IMR-90 (cell line): ENCODE results near the gene FGF12. TPM values are rescaled to one million over a fixed set of nuclear protein-coding genes. Genes with fewer than 3 reads are reported as not detected.

ENCODE experiments used
- ATAC-seq: fragments of 200-7000 bp; cut with Tn5 transposase; 2 replicates; pipeline ENCODE4 v1.9.1; 2020; ENCODE audit warnings: low read depth, mild to moderate bottlenecking, moderate library complexity
- BruUV-seq: library from RNA; stranded (reverse); fragments of 400-500 nt; replicated peaks from 2 replicates; lab custom pipeline; 2021; lab: Mats Ljungman, UMichigan
- CTCF ChIA-PET: fragments of 300-600 bp; formaldehyde crosslinking; extraction: SDS; loops from one replicate; lab custom pipeline; 2021; ENCODE audit warnings: antibody characterized with exemption; lab: Yijun Ruan, JAX
- POLR2A ChIA-PET: fragments of 300-600 bp; sonication (Branson Sonifier 250); formaldehyde crosslinking; loops from one replicate; lab custom pipeline; 2022; ENCODE audit warnings: antibody characterized with exemption; ENCODE audit not compliant: unreplicated experiment; lab: Charles Lee
- DNase-seq: peaks from one replicate; pipeline ENCODE4 v3.0.0; 2013
- H2AFZ ChIP-seq: replicated peaks from 2 replicates; pipeline ENCODE3; 2013; ENCODE audit warnings: low read length, mild to moderate bottlenecking; ENCODE audit not compliant: poor library complexity
- H2AK5ac ChIP-seq: 2 replicates; pipeline ENCODE4 v1.6.1; 2013; ENCODE audit warnings: low read depth, low read length, inconsistent platforms
- H2AK9ac ChIP-seq: replicated peaks from 2 replicates; pipeline ENCODE3; 2013; ENCODE audit warnings: mild to moderate bottlenecking, low read depth, low read length, moderate library complexity; ENCODE audit not compliant: poor library complexity
- H2BK120ac ChIP-seq: 2 replicates; pipeline ENCODE4 v1.6.1; 2013; ENCODE audit warnings: low read depth, low read length, inconsistent platforms
- H2BK15ac ChIP-seq: 3 replicates; pipeline ENCODE4 v1.6.1; 2013; ENCODE audit warnings: low read depth, low read length, inconsistent platforms
- H2BK20ac ChIP-seq: 2 replicates; pipeline ENCODE4 v1.6.1; 2013; ENCODE audit warnings: low read depth, mild to moderate bottlenecking, inconsistent platforms, low read length, moderate library complexity
- H2BK5ac ChIP-seq: 2 replicates; pipeline ENCODE4 v1.6.1; 2013; ENCODE audit warnings: mild to moderate bottlenecking, low read depth, low read length, inconsistent platforms; ENCODE audit not compliant: poor library complexity, severe bottlenecking
- H3K14ac ChIP-seq: replicated peaks from 2 replicates; pipeline ENCODE4 v1.6.1; 2013; ENCODE audit warnings: low read depth, low read length, inconsistent platforms
- H3K18ac ChIP-seq: 2 replicates; pipeline ENCODE4 v1.6.1; 2013; ENCODE audit warnings: low read depth, low read length, control low read depth
- H3K23ac ChIP-seq: 2 replicates; pipeline ENCODE4 v1.6.1; 2013; ENCODE audit warnings: low read depth, low read length, inconsistent platforms
- H3K27ac ChIP-seq: 2 replicates; pipeline ENCODE4 v1.5.1; 2013; ENCODE audit warnings: mild to moderate bottlenecking, control low read depth, low read length; ENCODE audit not compliant: insufficient read depth
- H3K27me3 ChIP-seq: 2 replicates; pipeline ENCODE4 v1.6.1; 2013; ENCODE audit warnings: low read length; ENCODE audit not compliant: control insufficient read depth, insufficient read depth
- H3K36me3 ChIP-seq: 2 replicates; pipeline ENCODE4 v1.6.1; 2013; ENCODE audit warnings: low read length, mixed read lengths; ENCODE audit not compliant: control insufficient read depth, insufficient read depth
- H3K4ac ChIP-seq: 2 replicates; pipeline ENCODE4 v1.6.1; 2013; ENCODE audit warnings: low read depth, low read length, inconsistent platforms
- H3K4me1 ChIP-seq: 2 replicates; pipeline ENCODE4 v1.6.1; 2013; ENCODE audit warnings: low read length, mixed read lengths; ENCODE audit not compliant: control insufficient read depth, insufficient read depth
- H3K4me2 ChIP-seq: 2 replicates; pipeline ENCODE4 v1.6.1; 2013; ENCODE audit warnings: low read depth, mild to moderate bottlenecking, control low read depth, low read length, moderate library complexity
- H3K4me3 ChIP-seq: 2 replicates; pipeline ENCODE4 v1.5.1; 2013; ENCODE audit warnings: low read depth, mild to moderate bottlenecking, control low read depth, low read length, moderate library complexity; ENCODE audit not compliant: insufficient read depth
- H3K56ac ChIP-seq: 2 replicates; pipeline ENCODE4 v1.6.1; 2013; ENCODE audit warnings: low read length, inconsistent platforms; ENCODE audit not compliant: insufficient read depth; ENCODE audit errors: extremely low read depth
- H3K79me1 ChIP-seq, 2 experiments: 2 replicates each; pipeline ENCODE4 v1.6.1; 2013; ENCODE audit warnings: low read length in 2 of 2, inconsistent platforms in 1 of 2, low read depth in 1 of 2
- H3K9ac ChIP-seq: 2 replicates; pipeline ENCODE4 v1.6.1; 2013; ENCODE audit warnings: low read depth, low read length, control low read depth
- H3K9me1 ChIP-seq: 2 replicates; pipeline ENCODE4 v1.6.1; 2013; ENCODE audit warnings: low read length, inconsistent platforms; ENCODE audit not compliant: insufficient read depth
- H3K9me3 ChIP-seq: 2 replicates; pipeline ENCODE4 v1.6.1; 2013; ENCODE audit warnings: low read length; ENCODE audit not compliant: control insufficient read depth, insufficient read depth
- H4K20me1 ChIP-seq: 2 replicates; pipeline ENCODE4 v1.6.1; 2013; ENCODE audit warnings: low read length, inconsistent platforms; ENCODE audit not compliant: insufficient read depth
- H4K5ac ChIP-seq: 2 replicates; pipeline ENCODE4 v1.6.1; 2013; ENCODE audit warnings: mild to moderate bottlenecking, low read depth, low read length, control low read depth
- H4K8ac ChIP-seq, 2 experiments: 2 replicates each; pipeline ENCODE4 v1.6.1; 2013; ENCODE audit warnings: low read depth in 2 of 2, low read length in 2 of 2, control low read depth in 1 of 2, inconsistent platforms in 1 of 2
- H4K91ac ChIP-seq: 2 replicates; pipeline ENCODE4 v1.6.1; 2013; ENCODE audit warnings: low read depth, low read length, inconsistent platforms; ENCODE audit not compliant: insufficient read depth
- NFE2L2 ChIP-seq: fragments of 150-350 bp; IDR thresholded peaks from 2 replicates; pipeline ENCODE4 v1.6.1; 2016; ENCODE audit warnings: low read depth, mild to moderate bottlenecking, low read length
- RCOR1 ChIP-seq: IDR thresholded peaks from 2 replicates; pipeline ENCODE4 v1.6.1; 2012; ENCODE audit warnings: mild to moderate bottlenecking, low read length, improper control_type of control experiment; ENCODE audit not compliant: insufficient replicate concordance
- RFX5 ChIP-seq: IDR thresholded peaks from 2 replicates; pipeline ENCODE4 v1.8.0; 2012; ENCODE audit warnings: low read depth, mild to moderate bottlenecking, low read length, moderate library complexity
- SMC3 ChIP-seq: fragments of 150-350 bp; IDR thresholded peaks from 2 replicates; pipeline ENCODE4 v1.6.1; 2016; ENCODE audit warnings: low read depth, mild to moderate bottlenecking, antibody characterized with exemption, low read length, moderate library complexity
- USF2 ChIP-seq: fragments of 150-350 bp; IDR thresholded peaks from 2 replicates; pipeline ENCODE4 v1.6.1; 2017; ENCODE audit warnings: mild to moderate bottlenecking, antibody characterized with exemption, low read length, low read depth
- WGBS, 2 experiments: methylation state at CpG; one replicate each; pipeline versions ENCODE4 v1.1.5 to v1.1.7; 2013; ENCODE audit warnings: missing lambda C conversion rate in 2 of 2; ENCODE audit not compliant: insufficient read length in 1 of 2; ENCODE audit errors: extremely low coverage in 2 of 2; 5-methylcytosine and 5-hydroxymethylcytosine counted together
- dilution Hi-C: fragments of 300-500 bp; cut with HindIII; formaldehyde crosslinking; loops from one replicate; pipeline ENCODE4 v1.14.3; 2018; ENCODE audit warnings: low sequenced_read_pairs; ENCODE audit not compliant: unreplicated experiment
- in situ Hi-C: fragments of 300-500 bp; cut with MboI; formaldehyde crosslinking; loops from 3 replicates; pipeline ENCODE4 v1.14.3; 2019; ENCODE audit warnings: low sequenced_read_pairs, inconsistent platforms, mixed read lengths
- intact Hi-C: fragments of 100-400 bp; cut with micrococcal nuclease; formaldehyde crosslinking; loops from 2 replicates; pipeline ENCODE4 v1.10.0; 2022
- polyA plus RNA-seq, 3 experiments: library from polyadenylated mRNA; depleted of rRNA; stranded (reverse); fragments of >200 nt; gene quantifications; 2 replicates each; pipeline ENCODE4 v1.2.3, GENCODE V29; 2012; ENCODE audit warnings: low replicate concordance in 1 of 3
- total RNA-seq: library from RNA; depleted of rRNA; stranded (reverse); fragments of >200 nt; gene quantifications from 2 replicates; pipeline ENCODE4 v1.2.3, GENCODE V29; 2012

The FGF12 gene
- total and polyA plus RNA-seq, 2 of the 4 experiments (the other 2 are of a cell fraction) = not detected

GRCh38 chr3:192487033-192487432 is 240.3 kb downstream of the FGF12 start:
- intact Hi-C loops = no loop called here

More at GRCh38 chr3:192487033-192487432, 240.3 kb downstream of the FGF12 start:
- Histone ChIP-seq H4K91ac (no peak overlapping the region), H3K9me1 (no peaks in the 10 kb centered on the region), H3K27me3 (no peaks in the 10 kb centered on the region), H3K14ac (no peak overlapping the region), H3K9ac (no peak overlapping the region), H2BK120ac (no peak overlapping the region), H4K5ac (no peak overlapping the region), H3K4ac (no peak overlapping the region), H3K4me3 (no peak overlapping the region), H3K79me1 (no peaks in the 10 kb centered on the region), H2BK5ac (no peak overlapping the region), H3K56ac (no peak overlapping the region), H2AK5ac (no peak overlapping the region), H3K4me1 (no peaks in the 10 kb centered on the region), H4K20me1 (no peaks in the 10 kb centered on the region), H3K36me3 (no peaks in the 10 kb centered on the region), H2BK20ac (no peak overlapping the region), H3K27ac (no peak overlapping the region), H3K18ac (no peak overlapping the region), H2BK15ac (no peak overlapping the region), H2AK9ac (no peak overlapping the region), H2AFZ (no peak overlapping the region), H4K8ac (no peak overlapping the region), H3K4me2 (no peak overlapping the region), H3K23ac (no peak overlapping the region), H3K9me3 (no peaks in the 10 kb centered on the region)
- ChIA-PET CTCF (no interaction called here), POLR2A (no interaction called here)
- BruUV-seq = no TSS peak
- dilution Hi-C loops (no loop called here), in situ Hi-C loops (no loop called here)
- DNase-seq (no peak), ATAC-seq (no peak)
- TF ChIP-seq NFE2L2 (no peak), RCOR1 (no peak), USF2 (no peak), RFX5 (no peak), SMC3 (no peak)
- 56% methylated on average over 2 of the region's 3 CpGs; no CpG with 5 or more reads in 1 of the 2 experiments for WGBS, 2 experiments
